T-helper 1 cell (primary cell): ENCODE data around the gene PIGV.
A peak's percentile ranks its signal among the peaks of the same experiment; 100 is the strongest.
"Not testable (repeated sequence)": the region's sequence is repeated elsewhere in the genome, so short reads cannot be mapped to it uniquely, and the experiment has no call there.

Experiments
- DNase-seq, 5 donors: peaks; one replicate each; pipeline ENCODE4 v3.0.0-alpha.2; 2012 to 2020

The PIGV gene

GRCh38 chr1:26797627-26798026 is 9.9 kb downstream of the PIGV start:
- DNase-seq, result no peak

GRCh38 chr1:26799479-26800142 is 11.9 kb downstream of the PIGV start:
- DNase-seq, result no peak

- not testable (repeated sequence) for DNase-seq
These were observed 16.2 kb downstream of the PIGV start for GRCh38 chr1:26803932-26804331.

GRCh38 chr1:26810105-26810504 is 22.4 kb downstream of the PIGV start:
- DNase-seq, result peak; percentile 39 to 77 (median 70)

GRCh38 chr1:26811057-26811456 is 23.3 kb downstream of the PIGV start:
- DNase-seq, result no peak

- peak in 1 of 5 donors; percentile 52 for DNase-seq
These were observed 24.0 kb downstream of the PIGV start for GRCh38 chr1:26811708-26812107.

- DNase-seq, result no peak
These were observed 26.6 kb downstream of the PIGV start for GRCh38 chr1:26814377-26814776.

GRCh38 chr1:26814893-26815292 is 27.1 kb downstream of the PIGV start:
- no peak for DNase-seq

GRCh38 chr1:26820784-26821269 is 33.1 kb downstream of the PIGV start:
- DNase-seq, result peak in 1 of 5 donors; percentile 38

GRCh38 chr1:26822737-26823395 is 35.1 kb downstream of the PIGV start:
- DNase-seq, result no peak

GRCh38 chr1:26824731-26825130 is 37.0 kb downstream of the PIGV start:
- no peak for DNase-seq

- DNase-seq, result peak; percentile 49 to 76 (median 59)
These were observed 38.7 kb downstream of the PIGV start, which contains the start of gene ZDHHC18 for GRCh38 chr1:26826261-26827105. ZDHHC18 (plus strand) TSS chr1:26826688; CDS start chr1:26826805, 117 bp downstream.

GRCh38 chr1:26827106-26827604 is 39.4 kb downstream of the PIGV start:
- no peak for DNase-seq

GRCh38 chr1:26827663-26828062 is 39.9 kb downstream of the PIGV start:
- DNase-seq, result no peak

GRCh38 chr1:26828411-26828991 is 40.8 kb downstream of the PIGV start:
- DNase-seq, result no peak

- DNase-seq, result no peak
These were observed 41.6 kb downstream of the PIGV start for GRCh38 chr1:26829184-26829911.

- DNase-seq, result no peak
These were observed 43.3 kb downstream of the PIGV start for GRCh38 chr1:26831059-26831458.

- no peak for DNase-seq
These were observed 43.9 kb downstream of the PIGV start for GRCh38 chr1:26831546-26832248.

GRCh38 chr1:26832249-26832960 is 44.7 kb downstream of the PIGV start:
- no peak for DNase-seq
